Measurements from ENCODE around the gene CHIC2.
"Not testable (repeated sequence)": the region's sequence is repeated elsewhere in the genome, so short reads cannot be mapped to it uniquely, and the experiment has no call there.

The CHIC2 gene

GRCh38 chr4:54064317-54065111, at the start of gene CHIC2:
Gene CHIC2 (minus strand): TSS chr4:54064605. CDS start chr4:54064300, 305 bp downstream.
- DNase-seq, result peak; percentile 84 to 85

DNA sequence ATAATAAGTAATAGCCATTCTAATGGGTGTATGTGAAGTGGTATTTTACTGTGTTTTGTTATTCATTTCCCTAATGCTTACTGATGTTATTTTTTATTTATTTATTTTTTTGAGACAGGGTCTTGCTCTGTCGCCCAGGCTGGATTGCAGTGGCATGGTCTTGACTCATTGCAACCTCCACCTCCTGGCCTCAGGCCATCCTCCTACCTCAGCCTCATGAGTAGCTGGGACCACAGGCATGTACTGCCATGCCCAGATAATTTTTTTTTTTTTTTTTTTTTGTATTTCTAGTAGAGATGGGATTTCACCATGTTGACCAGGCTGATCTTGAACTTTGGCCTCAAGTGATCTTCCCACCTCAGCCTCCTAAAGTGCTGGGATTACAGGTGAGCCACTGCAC, 48.8 kb upstream of the CHIC2 start:
- not testable (repeated sequence) for DNase-seq

DNA sequence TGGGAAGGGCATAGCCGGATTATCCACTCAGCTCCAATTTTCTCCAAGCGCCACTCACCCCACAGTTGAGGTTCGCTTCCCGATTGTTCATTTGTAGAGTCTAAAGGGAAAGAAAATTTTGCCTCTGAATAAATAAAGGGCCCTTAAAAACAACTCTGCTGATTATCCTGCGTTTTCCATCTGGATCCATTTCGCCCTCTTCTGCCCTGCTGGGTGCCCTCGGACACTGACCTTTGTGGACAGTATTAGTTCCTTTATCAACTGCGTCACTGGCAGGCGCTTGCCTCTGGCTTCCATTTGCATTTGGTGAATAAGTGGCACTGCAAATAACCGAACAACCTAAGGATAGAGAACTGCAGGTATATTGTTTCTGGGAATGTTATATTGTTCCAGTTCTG, 45.6 kb upstream of the CHIC2 start:
- DNase-seq, result no peak

GRCh38 chr4:54109241-54110018, 45.0 kb upstream of the CHIC2 start:
- no peak for DNase-seq

DNA sequence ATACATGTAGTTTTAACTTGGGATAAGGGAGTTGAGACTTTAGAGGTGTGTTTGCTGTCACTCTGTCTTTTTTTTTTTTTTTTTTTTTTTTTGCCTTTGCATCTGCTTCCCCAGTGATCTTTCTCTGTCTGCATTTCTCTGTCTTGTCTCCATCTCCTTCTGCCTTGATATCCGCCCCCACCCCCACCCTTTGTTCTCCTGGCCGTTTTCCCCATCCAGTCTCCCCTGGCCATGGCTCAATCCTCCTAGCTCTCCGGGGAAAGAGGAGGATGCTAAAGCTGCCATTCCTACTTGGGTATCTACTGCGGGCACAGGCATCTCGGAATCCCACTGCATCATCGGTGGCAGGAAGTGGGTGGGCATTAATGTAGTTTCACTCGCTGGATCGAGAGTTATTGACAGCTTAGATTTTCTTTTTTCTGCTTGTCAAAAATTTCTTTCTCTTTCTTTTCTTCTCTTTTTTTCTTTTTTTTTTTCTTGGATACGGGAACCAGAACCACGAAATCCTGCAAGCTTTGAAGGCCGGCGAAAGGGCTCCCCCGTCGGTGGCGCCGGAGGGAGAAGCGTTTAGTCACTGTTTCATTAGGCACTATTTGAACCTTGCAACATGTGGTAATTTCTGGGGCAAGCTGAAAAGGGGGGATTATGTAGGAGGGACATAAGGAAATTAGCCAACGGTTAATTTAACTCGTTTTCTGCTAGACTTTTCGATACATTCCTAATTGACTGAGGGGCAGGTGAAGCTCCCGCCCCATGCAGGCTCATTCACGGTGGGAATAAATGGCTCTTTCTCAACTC, 43.7 kb upstream of the CHIC2 start:
- no peak for DNase-seq

GRCh38 chr4:54104907-54105306, 40.5 kb upstream of the CHIC2 start:
- no peak for DNase-seq

GRCh38 chr4:54103190-54103574, 38.8 kb upstream of the CHIC2 start:
- DNase-seq, result no peak

DNA sequence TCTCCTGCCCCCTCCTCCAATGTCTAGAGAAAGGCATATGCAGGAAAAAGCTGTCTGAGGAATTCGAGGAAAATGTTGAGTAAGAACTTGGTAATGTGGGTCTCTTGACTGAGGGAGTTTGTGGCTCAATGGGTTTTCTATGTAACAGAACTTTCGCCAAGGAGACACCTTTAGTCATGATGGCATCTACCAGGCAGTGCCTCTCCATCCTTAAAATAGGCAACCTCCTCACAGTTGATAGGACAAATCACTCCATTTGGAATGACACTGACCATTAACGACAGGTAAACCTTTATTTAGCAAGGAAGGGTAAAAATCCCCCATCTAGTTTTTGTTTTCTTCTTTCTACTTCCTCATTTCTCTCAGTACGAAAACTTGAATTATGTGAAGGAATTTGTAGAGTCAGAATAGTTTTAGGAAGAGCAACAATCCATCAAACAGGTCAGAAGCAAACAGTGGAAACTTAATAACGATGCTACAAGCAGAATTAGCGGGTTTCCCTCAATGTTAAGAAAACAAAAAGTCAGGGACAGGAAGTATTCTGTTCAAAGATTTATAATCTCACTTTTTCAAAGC, 38.2 kb upstream of the CHIC2 start:
- DNase-seq, result no peak

DNA sequence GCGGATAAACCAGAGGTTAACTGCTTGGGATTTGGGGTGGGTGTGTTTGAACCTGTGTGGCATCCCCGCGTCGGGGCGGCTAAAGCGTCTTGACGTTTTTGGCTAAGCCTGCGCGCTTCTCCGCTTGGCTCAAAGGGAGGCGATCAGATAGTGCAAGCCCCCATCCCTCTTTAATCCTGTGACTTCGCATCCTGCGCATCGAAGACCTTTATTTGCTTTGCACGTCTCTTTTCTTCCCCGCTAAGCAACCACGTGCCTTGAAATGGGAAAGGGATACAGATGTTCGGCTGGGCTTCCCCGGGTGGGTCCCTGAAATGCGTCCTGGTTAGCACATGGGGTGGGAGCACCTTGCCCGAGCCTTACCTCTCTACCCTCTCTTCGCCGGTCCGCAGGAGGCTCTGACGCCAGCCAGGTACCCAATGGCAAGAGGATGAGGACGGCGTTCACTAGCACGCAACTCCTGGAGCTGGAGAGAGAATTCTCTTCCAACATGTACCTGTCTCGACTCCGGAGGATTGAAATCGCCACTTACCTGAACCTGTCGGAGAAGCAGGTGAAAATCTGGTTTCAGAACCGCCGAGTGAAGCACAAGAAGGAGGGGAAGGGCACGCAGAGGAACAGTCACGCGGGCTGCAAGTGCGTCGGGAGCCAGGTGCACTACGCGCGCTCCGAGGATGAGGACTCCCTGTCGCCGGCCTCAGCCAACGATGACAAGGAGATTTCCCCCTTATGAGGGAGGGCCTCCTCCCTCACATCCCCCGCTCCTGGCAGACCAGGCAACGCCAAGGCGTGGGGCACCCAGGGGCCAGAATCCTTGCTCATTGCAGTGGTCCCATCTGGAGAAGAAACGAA, 37.0 kb upstream of the CHIC2 start:
- no peak for DNase-seq

DNA sequence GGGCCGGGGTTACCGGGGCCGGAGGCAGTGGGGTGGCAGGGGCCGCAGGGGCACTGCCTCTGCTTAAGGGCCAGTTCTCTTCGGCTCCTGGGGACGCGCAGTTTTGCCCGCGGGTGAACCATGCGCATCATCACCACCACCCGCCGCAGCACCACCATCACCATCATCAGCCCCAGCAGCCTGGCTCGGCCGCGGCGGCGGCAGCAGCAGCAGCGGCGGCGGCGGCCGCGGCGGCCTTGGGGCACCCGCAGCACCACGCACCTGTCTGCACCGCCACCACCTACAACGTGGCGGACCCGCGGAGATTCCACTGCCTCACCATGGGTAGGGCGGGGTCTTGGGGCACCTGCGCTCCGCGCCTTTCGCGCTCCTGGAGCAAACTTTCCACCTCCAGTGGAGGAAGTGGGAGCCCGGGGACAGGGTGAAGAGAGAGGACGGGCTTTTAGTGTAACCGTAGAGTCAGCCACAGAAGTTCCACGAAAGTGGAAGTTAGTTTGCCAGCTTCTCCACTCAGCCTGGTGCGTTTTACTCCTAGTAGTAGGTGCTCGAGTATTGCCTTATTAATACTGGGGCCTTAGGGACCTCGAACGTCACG, 36.3 kb upstream of the CHIC2 start:
- no peak for DNase-seq

DNA sequence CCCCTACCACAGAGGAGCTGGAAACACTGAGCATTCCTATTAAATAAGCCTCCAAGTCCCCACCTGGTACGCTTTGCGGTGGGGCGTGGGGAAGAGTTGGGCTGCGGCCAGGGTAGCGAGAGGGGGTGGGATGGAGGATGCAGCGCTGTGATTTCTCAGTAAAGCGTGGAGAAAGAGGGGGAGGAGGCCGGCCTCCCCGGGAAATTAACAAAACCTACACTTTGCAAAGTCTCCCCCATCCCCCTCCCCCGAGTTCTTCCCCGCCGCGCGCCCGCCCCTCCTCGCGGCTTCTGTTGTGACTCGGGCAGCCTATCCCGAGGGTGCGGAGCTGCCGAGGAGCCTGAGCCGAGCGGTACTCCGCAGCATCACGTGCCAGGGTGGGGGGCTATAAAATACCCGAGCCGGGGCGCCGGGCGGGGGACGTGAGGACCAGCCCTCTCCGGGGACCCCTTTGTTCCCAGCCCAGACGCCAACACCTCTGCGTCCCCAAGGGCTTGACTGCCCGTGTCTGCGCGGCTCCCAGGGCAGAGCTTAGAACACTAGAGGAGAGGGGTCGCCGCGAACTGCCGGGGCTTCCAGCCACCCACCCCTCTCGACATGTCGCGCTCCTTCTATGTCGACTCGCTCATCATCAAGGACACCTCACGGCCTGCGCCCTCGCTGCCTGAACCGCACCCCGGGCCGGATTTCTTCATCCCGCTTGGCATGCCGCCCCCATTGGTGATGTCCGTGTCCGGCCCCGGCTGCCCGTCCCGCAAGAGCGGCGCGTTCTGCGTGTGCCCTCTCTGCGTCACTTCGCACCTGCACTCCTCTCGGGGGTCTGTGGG, 35.6 kb upstream of the CHIC2 start, which contains the start of gene GSX2:
Gene GSX2 (plus strand): TSS at position 416 of the 827 bp plus-strand sequence. CDS start 182 bp downstream, at position 598.
- no peak for DNase-seq

GRCh38 chr4:54099287-54099747, 34.9 kb upstream of the CHIC2 start:
- DNase-seq, result no peak

DNA sequence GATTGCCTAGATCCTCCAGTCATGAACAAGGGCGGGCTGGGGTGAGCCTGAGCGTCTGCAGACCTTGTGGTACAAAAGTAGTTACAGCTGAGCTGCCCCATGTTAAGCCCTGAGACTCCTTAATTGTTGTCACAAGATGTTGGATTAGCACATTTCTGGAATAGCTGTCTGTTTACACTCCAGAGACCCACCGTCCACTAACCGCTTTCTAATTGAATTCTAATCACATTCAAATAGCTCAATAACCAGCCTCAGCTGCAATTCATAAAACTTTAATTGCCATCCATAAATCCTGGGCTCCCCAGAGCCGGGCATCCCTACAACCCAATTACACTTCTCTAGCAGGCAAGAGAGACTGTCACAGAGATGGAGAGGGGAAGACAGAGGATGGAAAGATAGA, 34.0 kb upstream of the CHIC2 start:
- DNase-seq, result no peak

DNA sequence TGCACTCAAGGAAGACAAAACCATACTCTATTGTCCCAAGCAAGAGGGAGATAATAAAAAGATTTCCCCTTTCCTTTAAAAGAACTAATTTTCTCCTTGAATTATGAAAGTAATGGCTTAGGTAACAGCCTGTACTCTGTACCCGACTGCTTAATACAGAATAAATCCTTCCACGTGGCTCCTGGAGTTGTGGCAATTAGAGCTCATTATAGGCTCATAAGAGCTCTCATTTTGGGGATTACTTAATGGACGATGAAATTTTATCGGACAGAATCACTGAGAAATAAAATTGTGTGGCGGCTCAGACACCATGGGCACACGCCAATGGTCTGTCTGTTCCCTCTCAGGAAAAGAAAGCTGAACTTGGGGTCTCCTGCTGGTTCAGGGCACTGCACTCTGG, 32.7 kb upstream of the CHIC2 start:
- no peak for DNase-seq

DNA sequence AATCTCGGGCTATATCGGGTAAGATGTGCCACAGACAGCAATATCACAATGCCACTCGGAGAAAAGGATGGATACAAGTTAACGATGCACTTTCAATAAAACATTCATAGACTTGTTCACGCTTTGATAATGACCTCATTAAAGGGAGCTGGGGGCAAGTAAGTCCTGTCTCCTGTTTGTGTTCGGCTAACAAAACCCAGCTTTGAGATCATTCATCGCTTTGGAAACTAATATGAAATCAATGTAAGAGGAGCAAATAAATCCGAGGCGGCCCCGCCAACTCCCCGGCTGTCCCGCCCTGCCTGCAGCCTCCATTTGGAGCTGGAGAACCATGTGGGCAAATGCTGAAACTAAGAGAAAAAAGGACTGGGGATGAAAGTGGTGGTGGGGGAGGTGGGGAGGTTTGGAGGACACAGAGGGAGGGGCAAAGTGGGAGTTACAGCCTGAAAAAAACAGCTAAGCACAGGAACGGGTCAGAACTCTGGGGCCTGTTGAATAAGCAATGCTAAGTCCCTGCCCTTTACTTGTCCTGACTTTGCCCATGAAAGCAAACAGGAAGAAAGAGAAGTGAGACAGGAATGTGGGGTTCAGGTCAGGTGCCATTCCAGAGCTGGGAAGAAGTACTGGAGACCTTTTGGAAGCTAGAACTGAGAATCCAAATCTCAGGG, 32.0 kb upstream of the CHIC2 start:
- no peak for DNase-seq

- DNase-seq, result no peak
These were observed 30.9 kb upstream of the CHIC2 start for GRCh38 chr4:54095110-54095825.

DNA sequence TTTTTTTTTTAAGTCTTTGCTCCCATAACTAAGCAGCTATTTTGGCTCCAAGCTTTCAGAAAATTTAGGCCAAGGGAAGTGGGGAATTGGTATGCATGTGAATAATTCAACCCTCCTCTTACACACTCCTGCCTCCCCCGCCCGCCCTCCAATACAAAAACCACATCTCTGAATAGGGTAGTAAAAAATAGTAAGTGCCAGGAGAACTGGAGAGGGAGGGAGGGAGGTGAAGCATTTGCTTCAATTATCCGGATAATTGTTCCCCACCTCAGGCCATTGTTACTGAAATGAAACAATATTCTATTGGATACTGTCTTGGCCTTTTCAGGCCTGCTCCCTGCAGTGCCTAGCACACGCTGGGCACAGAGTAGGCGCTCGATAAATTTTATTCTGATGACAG, 30.0 kb upstream of the CHIC2 start:
- no peak for DNase-seq

GRCh38 chr4:54093324-54094240, 29.2 kb upstream of the CHIC2 start:
- no peak for DNase-seq
